HG03521 (cell line): ENCODE results near the gene ZFP36L2.
A peak's percentile ranks its signal among the peaks of the same experiment; 100 is the strongest.
"Not testable (repeated sequence)": the region's sequence is repeated elsewhere in the genome, so short reads cannot be mapped to it uniquely, and the experiment has no call there.

Experiments used
- ATAC-seq: cut with Tn5 transposase; IDR thresholded peaks from one replicate; pipeline ENCODE4 v1.9.1; 2021; ENCODE audit warnings: mild to moderate bottlenecking, moderate library complexity; ENCODE audit not compliant: unreplicated experiment

ZFP36L2 gene

GRCh38 chr2:43190311-43191052, 35.9 kb downstream of the ZFP36L2 start:
- no peak for ATAC-seq

- ATAC-seq: not testable (repeated sequence)
Observed at GRCh38 chr2:43189861-43190260, 36.5 kb downstream of the ZFP36L2 start.

GRCh38 chr2:43188561-43189386, 37.6 kb downstream of the ZFP36L2 start:
- no peak for ATAC-seq

GRCh38 chr2:43186679-43187374, 39.6 kb downstream of the ZFP36L2 start:
- ATAC-seq: no peak

- ATAC-seq: no peak
Observed at GRCh38 chr2:43186321-43186678, 40.1 kb downstream of the ZFP36L2 start.

GRCh38 chr2:43185146-43185545, 41.3 kb downstream of the ZFP36L2 start:
- no peak for ATAC-seq

GRCh38 chr2:43184339-43184895, 42.0 kb downstream of the ZFP36L2 start:
- no peak for ATAC-seq

GRCh38 chr2:43183743-43184142, 42.7 kb downstream of the ZFP36L2 start:
- no peak for ATAC-seq

GRCh38 chr2:43180897-43181296, 45.5 kb downstream of the ZFP36L2 start:
- no peak for ATAC-seq

- ATAC-seq: no peak
Observed at GRCh38 chr2:43179942-43180341, 46.5 kb downstream of the ZFP36L2 start.

GRCh38 chr2:43178602-43179542, 47.5 kb downstream of the ZFP36L2 start:
- no peak for ATAC-seq

GRCh38 chr2:43178055-43178598, 48.3 kb downstream of the ZFP36L2 start:
- ATAC-seq: no peak

- ATAC-seq: no peak
Observed at GRCh38 chr2:43176449-43176848, 50.0 kb downstream of the ZFP36L2 start.

- ATAC-seq: no peak
Observed at GRCh38 chr2:43175876-43176275, 50.5 kb downstream of the ZFP36L2 start.

- ATAC-seq: no peak
Observed at GRCh38 chr2:43175020-43175441, 51.4 kb downstream of the ZFP36L2 start.

GRCh38 chr2:43174368-43174916, 52.0 kb downstream of the ZFP36L2 start:
- peak; percentile 73 for ATAC-seq
